Upper lobe of right lung (tissue), 1 donor: ENCODE measurements around the gene PPT2. TPM values are rescaled to one million over a fixed set of nuclear protein-coding genes. Genes with fewer than 3 reads are reported as not detected.

Experiments
- ATAC-seq: fragments of 200-7000 bp; cut with Tn5 transposase; one replicate; pipeline ENCODE4 v1.9.1; 2020; ENCODE audit warnings: mild to moderate bottlenecking, moderate library complexity
- DNase-seq: peaks from one replicate; pipeline ENCODE4 v3.0.0-alpha.2; 2020
- H3K27ac ChIP-seq: fragments of 200-600 bp; one replicate; pipeline ENCODE4 v1.8.0; 2022
- H3K27me3 ChIP-seq: fragments of 200-600 bp; one replicate; pipeline ENCODE4 v1.8.0; 2022; ENCODE audit warnings: mild to moderate bottlenecking
- H3K36me3 ChIP-seq: fragments of 200-600 bp; one replicate; pipeline ENCODE4 v1.8.0; 2022
- H3K4me1 ChIP-seq: fragments of 200-600 bp; one replicate; pipeline ENCODE4 v1.8.0; 2022
- H3K4me3 ChIP-seq: fragments of 200-600 bp; one replicate; pipeline ENCODE4 v1.8.0; 2022; ENCODE audit warnings: mild to moderate bottlenecking
- H3K9me3 ChIP-seq: fragments of 200-600 bp; one replicate; pipeline ENCODE4 v1.8.0; 2022
- CTCF ChIP-seq: fragments of 200-600 bp; IDR thresholded peaks from one replicate; pipeline ENCODE4 v1.8.0; 2022; ENCODE audit warnings: antibody characterized with exemption
- intact Hi-C: fragments of 100-400 bp; cut with DNase I; formaldehyde crosslinking; loops from one replicate; pipeline ENCODE4 v1.11.0; 2022
- microRNA-seq: library from miRNA; unstranded; fragments of <30 nt; microRNA quantifications from one replicate; pipeline ENCODE4 v1.2.0, GENCODE V29; 2020; ENCODE audit warnings: borderline microRNAs expressed
- total RNA-seq: library from RNA; stranded (reverse); fragmentation: NEBNext Ultra II Directional; extraction: Animal tissue kit (Norgen Biotek cat#: 25700); gene quantifications from one replicate; pipeline ENCODE4 v1.2.1, GENCODE V29; 2021
- donor health status: DM: no; HTN: yes; CAD: no; lungs with severe emphysema.

The PPT2 gene
- total RNA-seq, 1 donor from 2014 or later = 19.2 TPM

GRCh38 chr6:32212076-32212760, 58.3 kb downstream of the PPT2 start:
- Histone ChIP-seq H3K4me3 (no peak overlapping the region), H3K27ac (no peak overlapping the region), H3K36me3 (no peaks in the 10 kb centered on the region), H3K4me1 (no peaks in the 10 kb centered on the region), H3K27me3 (no peaks in the 10 kb centered on the region), H3K9me3 (no peaks in the 10 kb centered on the region)
- intact Hi-C loops = no loop called here
- TF ChIP-seq CTCF = no peak
- ATAC-seq (peak; percentile 32), DNase-seq (no peak)

Small RNAs within 50 kb of the gene (microRNA-seq; reads per million reads assigned to microRNA genes)
- gene MIR6721 = 0.50 reads per million
- not detected for gene MIR6833

Other genes starting within 250 kb of the PPT2 start
- gene C2, start 226.4 kb upstream of the PPT2 start, total RNA-seq = 282 TPM
- 74.9 TPM for gene CFB, start 208.0 kb upstream of the PPT2 start, total RNA-seq
- 43.9 TPM for gene NELFE, start 195.2 kb upstream of the PPT2 start, total RNA-seq
- 58.8 TPM for gene SKIC2, start 195.0 kb upstream of the PPT2 start, total RNA-seq
- 20.5 TPM for gene DXO, start 182.0 kb upstream of the PPT2 start, total RNA-seq
- gene C4A, start 172.1 kb upstream of the PPT2 start, total RNA-seq = 200 TPM
- gene C4B, start 139.3 kb upstream of the PPT2 start, total RNA-seq = 166 TPM
- 0.61 TPM for gene CYP21A2, start 115.7 kb upstream of the PPT2 start, total RNA-seq
- 162 TPM for gene TNXB, start 44.8 kb upstream of the PPT2 start, total RNA-seq
- gene ATF6B, start 25.9 kb upstream of the PPT2 start, total RNA-seq = 78.1 TPM
- 4.3 TPM for gene FKBPL, start 23.9 kb upstream of the PPT2 start, total RNA-seq
- gene PRRT1, start 2.2 kb upstream of the PPT2 start, total RNA-seq = 1.4 TPM
- 14.5 TPM for gene EGFL8, start 10.5 kb downstream of the PPT2 start, total RNA-seq
- gene AGPAT1, start 21.9 kb downstream of the PPT2 start, total RNA-seq = 53.0 TPM
- gene RNF5, start 24.3 kb downstream of the PPT2 start, total RNA-seq = 44.6 TPM
- gene AGER, start 30.1 kb downstream of the PPT2 start, total RNA-seq = 1,590 TPM
- 100 TPM for gene PBX2, start 36.1 kb downstream of the PPT2 start, total RNA-seq
- gene GPSM3, start 38.5 kb downstream of the PPT2 start, total RNA-seq = 51.9 TPM
- 78.7 TPM for gene NOTCH4, start 69.9 kb downstream of the PPT2 start, total RNA-seq
- gene TSBP1, start 217.8 kb downstream of the PPT2 start, total RNA-seq = not detected